DOHH2 (cell line): ENCODE measurements around the gene EN2.

Experiments
- H3F3A ChIP-seq: fragments of 200-600 bp; sonication (generic), shearing (Covaris generic); 2 replicates; pipeline ENCODE4 v1.6.0; 2016; ENCODE audit warnings: antibody characterized with exemption, mild to moderate bottlenecking; ENCODE audit not compliant: control insufficient read depth, insufficient read depth
- H3K27ac ChIP-seq: fragments of 200-600 bp; sonication (generic); 2 replicates; pipeline ENCODE4 v1.5.1; 2014; ENCODE audit warnings: low read depth, mild to moderate bottlenecking, low read length, moderate library complexity
- H3K27me3 ChIP-seq: fragments of 200-600 bp; sonication (generic); 2 replicates; pipeline ENCODE4 v1.6.1; 2014; ENCODE audit warnings: mild to moderate bottlenecking, low read length, mixed read lengths; ENCODE audit not compliant: control insufficient read depth
- H3K36me3 ChIP-seq: fragments of 200-600 bp; sonication (generic); 2 replicates; pipeline ENCODE4 v1.6.1; 2014; ENCODE audit warnings: mild to moderate bottlenecking, low read length, moderate library complexity, mixed read lengths; ENCODE audit not compliant: control insufficient read depth
- H3K4me1 ChIP-seq: fragments of 200-600 bp; sonication (generic); 2 replicates; pipeline ENCODE4 v1.6.1; 2014; ENCODE audit warnings: mild to moderate bottlenecking, low read length, mixed read lengths; ENCODE audit not compliant: control insufficient read depth
- H3K4me2 ChIP-seq: fragments of 200-600 bp; sonication (generic); 2 replicates; pipeline ENCODE4 v1.6.0; 2014; ENCODE audit warnings: mild to moderate bottlenecking, low read length, moderate library complexity
- H3K4me3 ChIP-seq: fragments of 200-600 bp; sonication (generic); 2 replicates; pipeline ENCODE4 v1.5.1; 2014; ENCODE audit warnings: mild to moderate bottlenecking, low read length, mixed read lengths
- H3K79me2 ChIP-seq: fragments of 200-600 bp; sonication (generic); 2 replicates; pipeline ENCODE4 v1.6.1; 2014; ENCODE audit warnings: mild to moderate bottlenecking, low read length, mixed read lengths; ENCODE audit not compliant: control insufficient read depth
- H3K9me2 ChIP-seq: fragments of 200-600 bp; sonication (generic); replicated peaks from 2 replicates; pipeline ENCODE4 v1.6.1; 2014; ENCODE audit warnings: mild to moderate bottlenecking, low read length, mixed read lengths; ENCODE audit not compliant: control insufficient read depth
- H3K9me3 ChIP-seq: fragments of 200-600 bp; sonication (generic); 2 replicates; pipeline ENCODE4 v1.6.1; 2014; ENCODE audit warnings: antibody characterized with exemption, low read length, mixed read lengths; ENCODE audit not compliant: control insufficient read depth, insufficient read depth
- H4K20me1 ChIP-seq: fragments of 200-600 bp; sonication (generic); 2 replicates; pipeline ENCODE4 v1.6.0; 2014; ENCODE audit warnings: low read depth, mild to moderate bottlenecking, antibody characterized with exemption, low read length, moderate library complexity; ENCODE audit not compliant: control insufficient read depth, insufficient read depth
- CTCF ChIP-seq: fragments of 200-600 bp; sonication (generic); IDR thresholded peaks from one replicate; pipeline ENCODE4 v1.5.1; 2014; ENCODE audit warnings: antibody characterized with exemption, mild to moderate bottlenecking, low read depth, low read length; ENCODE audit not compliant: poor library complexity, severe bottlenecking
- EZH2phosphoT487 ChIP-seq: fragments of 200-600 bp; sonication (generic); IDR thresholded peaks from 2 replicates; pipeline ENCODE4 v1.6.1; 2017; ENCODE audit warnings: borderline replicate concordance, mild to moderate bottlenecking, antibody characterized with exemption, low read length, moderate library complexity, mixed read lengths

Gene EN2

GRCh38 chr7:155512246-155512887 lies 54.4 kb downstream of the EN2 start:
- Histone ChIP-seq H3K4me2 (no peak overlapping the region), H3K79me2 (no peaks in the 10 kb centered on the region), H3K4me3 (no peak overlapping the region), H4K20me1 (no peaks in the 10 kb centered on the region), H3K4me1 (no peaks in the 10 kb centered on the region), H3K9me3 (no peaks in the 10 kb centered on the region), H3K9me2 (no peaks in the 10 kb centered on the region), H3K27ac (no peak overlapping the region), H3F3A (no peaks in the 10 kb centered on the region), H3K27me3 (peaks cover 29% of the 10 kb centered on the region), H3K36me3 (no peaks in the 10 kb centered on the region)
- TF ChIP-seq EZH2phosphoT487: no peak

- Histone ChIP-seq H4K20me1 (no peaks in the 10 kb centered on the region), H3K4me1 (no peaks in the 10 kb centered on the region), H3K27me3 (peaks cover 16% of the 10 kb centered on the region), H3K9me3 (no peaks in the 10 kb centered on the region), H3K27ac (no peak overlapping the region), H3K79me2 (no peaks in the 10 kb centered on the region), H3K36me3 (no peaks in the 10 kb centered on the region), H3K4me3 (no peak overlapping the region), H3K9me2 (no peaks in the 10 kb centered on the region), H3K4me2 (no peak overlapping the region), H3F3A (no peaks in the 10 kb centered on the region)
- TF ChIP-seq EZH2phosphoT487 (no peak), CTCF (no peak)
These were observed 55.8 kb downstream of the EN2 start for GRCh38 chr7:155513543-155514285.

- H3K27me3 ChIP-seq: peaks cover 13% of the 10 kb centered on the region; the same call in 1 of the 2 replicates
- H3K4me2 ChIP-seq: no peak overlapping the region
- no peaks in the 10 kb centered on the region for H3K79me2 ChIP-seq
- no peak for TF ChIP-seq CTCF
- no peak for TF ChIP-seq EZH2phosphoT487
- H4K20me1 ChIP-seq: no peaks in the 10 kb centered on the region
- H3K4me1 ChIP-seq: no peaks in the 10 kb centered on the region
- H3K27ac ChIP-seq: no peak overlapping the region
- H3K9me3 ChIP-seq: no peaks in the 10 kb centered on the region
- no peak overlapping the region for H3K4me3 ChIP-seq
- H3F3A ChIP-seq: no peaks in the 10 kb centered on the region
- H3K36me3 ChIP-seq: no peaks in the 10 kb centered on the region
- H3K9me2 ChIP-seq: no peaks in the 10 kb centered on the region
These were observed 56.4 kb downstream of the EN2 start for GRCh38 chr7:155514296-155514695.
